MCF 10A (cell line): ENCODE measurements around the gene NHSL2. TPM values are rescaled to one million over a fixed set of nuclear protein-coding genes. Genes with fewer than 3 reads are reported as not detected.

Experiments used
- BruUV-seq: library from RNA; stranded (reverse); fragments of 400-500 nt; replicated peaks from 2 replicates; lab custom pipeline; 2021; lab: Mats Ljungman, UMichigan
- CTCF ChIA-PET: fragments of 300-600 bp; sonication (Branson Sonifier 250); formaldehyde crosslinking; extraction: SDS; loops from one replicate; lab custom pipeline; 2021; ENCODE audit warnings: antibody characterized with exemption, inconsistent platforms; lab: Yijun Ruan, JAX
- POLR2A ChIA-PET: fragments of 300-600, 350-650 bp; sonication (Branson Sonifier 250); formaldehyde crosslinking; extraction: SDS; loops from one replicate; lab custom pipeline; 2020; ENCODE audit warnings: antibody characterized with exemption, inconsistent platforms; lab: Yijun Ruan, JAX
- DNase-seq: peaks from one replicate; pipeline ENCODE4 v3.0.0-alpha.2; 2018; ENCODE audit not compliant: unreplicated experiment
- H3K27ac Mint-ChIP-seq: one replicate; pipeline ENCODE4 v1.8.0; 2022; ENCODE audit warnings: mild to moderate bottlenecking, low read depth, mixed read lengths; ENCODE audit not compliant: unreplicated experiment
- H3K27me3 Mint-ChIP-seq: one replicate; pipeline ENCODE4 v1.8.0; 2022; ENCODE audit warnings: mixed read lengths; ENCODE audit not compliant: insufficient read depth, unreplicated experiment
- H3K36me3 Mint-ChIP-seq: one replicate; pipeline ENCODE4 v1.8.0; 2022; ENCODE audit warnings: mild to moderate bottlenecking, moderate library complexity, mixed read lengths; ENCODE audit not compliant: insufficient read depth, unreplicated experiment
- H3K4me1 Mint-ChIP-seq: one replicate; pipeline ENCODE4 v1.8.0; 2022; ENCODE audit warnings: mixed read lengths; ENCODE audit not compliant: insufficient read depth, unreplicated experiment
- H3K4me3 Mint-ChIP-seq: one replicate; pipeline ENCODE4 v1.8.0; 2022; ENCODE audit warnings: mild to moderate bottlenecking, moderate library complexity, mixed read lengths; ENCODE audit not compliant: unreplicated experiment
- H3K9me3 Mint-ChIP-seq: one replicate; pipeline ENCODE4 v1.8.0; 2022; ENCODE audit warnings: mixed read lengths; ENCODE audit not compliant: unreplicated experiment
- intact Hi-C: fragments of 100-400 bp; cut with micrococcal nuclease; formaldehyde crosslinking; loops from 2 replicates; pipeline ENCODE4 v1.14.1; 2022
- total RNA-seq: library from RNA; stranded (reverse); gene quantifications from 2 replicates; pipeline ENCODE4 v1.2.3, GENCODE V29; 2022
- TF ChIP-seq, protein P1 (sequence below): fragments of 200-600 bp; IDR thresholded peaks from one replicate; pipeline ENCODE4 v1.8.0; 2022; ENCODE audit warnings: antibody characterized with exemption, mild to moderate bottlenecking; ENCODE audit not compliant: unreplicated experiment

Gene NHSL2
- total RNA-seq, 1 experiment from 2014 or later: not detected

DNA sequence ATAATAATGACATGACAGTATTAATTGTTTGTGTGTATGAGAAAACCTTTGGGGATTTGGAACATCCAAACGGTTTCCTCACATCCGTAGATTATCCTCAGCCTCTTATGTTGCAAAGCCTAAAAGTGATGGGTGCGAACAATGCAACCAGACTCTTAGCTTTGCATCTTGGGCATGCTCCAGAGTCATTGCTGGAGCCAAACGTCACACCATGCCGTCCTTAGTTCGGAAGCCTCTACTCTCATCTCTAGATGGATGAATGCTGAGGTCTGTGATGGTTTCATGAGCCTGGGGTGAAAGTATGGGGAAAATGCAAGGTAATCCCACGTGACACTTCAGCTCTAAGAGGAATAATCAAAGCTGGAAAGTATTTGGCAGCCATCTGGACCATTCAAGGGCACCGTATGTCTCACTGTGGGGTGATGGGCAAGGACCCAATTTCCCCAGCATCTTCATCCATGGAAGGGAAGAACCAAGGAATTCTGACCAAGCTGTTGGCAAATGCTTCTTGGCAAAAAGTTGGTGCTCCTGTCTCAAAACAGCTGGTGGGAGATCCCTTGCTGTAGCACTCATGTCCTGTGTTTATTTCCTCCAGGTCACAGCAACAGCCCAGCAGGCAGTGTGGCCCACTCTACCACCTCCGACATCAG, 227.3 kb downstream of the NHSL2 start:
- no peaks in the 10 kb centered on the region for H3K36me3 Mint-ChIP-seq
- intact Hi-C loops: no loop called here
- ChIA-PET POLR2A (no interaction called here), CTCF (no interaction called here)
- BruUV-seq: no TSS peak
- H3K4me1 Mint-ChIP-seq: no peaks in the 10 kb centered on the region
- H3K27me3 Mint-ChIP-seq: peaks cover 99% of the 10 kb centered on the region
- no peak overlapping the region for H3K27ac Mint-ChIP-seq
- no peak overlapping the region for H3K4me3 Mint-ChIP-seq
- TF ChIP-seq, protein P1, sequence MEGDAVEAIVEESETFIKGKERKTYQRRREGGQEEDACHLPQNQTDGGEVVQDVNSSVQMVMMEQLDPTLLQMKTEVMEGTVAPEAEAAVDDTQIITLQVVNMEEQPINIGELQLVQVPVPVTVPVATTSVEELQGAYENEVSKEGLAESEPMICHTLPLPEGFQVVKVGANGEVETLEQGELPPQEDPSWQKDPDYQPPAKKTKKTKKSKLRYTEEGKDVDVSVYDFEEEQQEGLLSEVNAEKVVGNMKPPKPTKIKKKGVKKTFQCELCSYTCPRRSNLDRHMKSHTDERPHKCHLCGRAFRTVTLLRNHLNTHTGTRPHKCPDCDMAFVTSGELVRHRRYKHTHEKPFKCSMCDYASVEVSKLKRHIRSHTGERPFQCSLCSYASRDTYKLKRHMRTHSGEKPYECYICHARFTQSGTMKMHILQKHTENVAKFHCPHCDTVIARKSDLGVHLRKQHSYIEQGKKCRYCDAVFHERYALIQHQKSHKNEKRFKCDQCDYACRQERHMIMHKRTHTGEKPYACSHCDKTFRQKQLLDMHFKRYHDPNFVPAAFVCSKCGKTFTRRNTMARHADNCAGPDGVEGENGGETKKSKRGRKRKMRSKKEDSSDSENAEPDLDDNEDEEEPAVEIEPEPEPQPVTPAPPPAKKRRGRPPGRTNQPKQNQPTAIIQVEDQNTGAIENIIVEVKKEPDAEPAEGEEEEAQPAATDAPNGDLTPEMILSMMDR: no peak
- H3K9me3 Mint-ChIP-seq: no peaks in the 10 kb centered on the region
- DNase-seq: no peak

DNA sequence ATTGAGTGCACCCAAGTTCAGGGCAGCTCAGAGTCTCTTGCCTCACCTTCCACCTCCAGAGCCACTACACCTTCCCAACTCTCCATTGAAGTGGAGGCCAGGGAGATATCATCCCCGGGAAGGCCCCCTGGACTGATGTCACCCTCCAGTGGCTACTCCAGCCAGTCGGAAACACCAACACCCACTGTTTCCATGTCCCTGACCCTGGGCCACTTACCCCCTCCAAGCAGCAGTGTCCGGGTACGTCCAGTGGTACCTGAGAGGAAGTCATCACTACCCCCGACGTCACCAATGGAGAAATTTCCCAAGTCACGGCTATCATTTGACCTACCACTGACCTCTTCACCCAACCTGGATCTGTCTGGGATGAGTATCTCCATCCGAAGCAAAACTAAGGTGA, 228.9 kb downstream of the NHSL2 start:
- Mint-ChIP-seq H3K9me3 (no peaks in the 10 kb centered on the region), H3K36me3 (no peaks in the 10 kb centered on the region), H3K4me1 (no peaks in the 10 kb centered on the region), H3K4me3 (no peak overlapping the region), H3K27ac (no peak overlapping the region), H3K27me3 (peaks cover 99% of the 10 kb centered on the region)
- TF ChIP-seq, protein P1: no peak
- intact Hi-C loops: no loop called here
- BruUV-seq: no TSS peak
- no peak for DNase-seq
- POLR2A ChIA-PET: no interaction called here
- CTCF ChIA-PET: no interaction called here

DNA sequence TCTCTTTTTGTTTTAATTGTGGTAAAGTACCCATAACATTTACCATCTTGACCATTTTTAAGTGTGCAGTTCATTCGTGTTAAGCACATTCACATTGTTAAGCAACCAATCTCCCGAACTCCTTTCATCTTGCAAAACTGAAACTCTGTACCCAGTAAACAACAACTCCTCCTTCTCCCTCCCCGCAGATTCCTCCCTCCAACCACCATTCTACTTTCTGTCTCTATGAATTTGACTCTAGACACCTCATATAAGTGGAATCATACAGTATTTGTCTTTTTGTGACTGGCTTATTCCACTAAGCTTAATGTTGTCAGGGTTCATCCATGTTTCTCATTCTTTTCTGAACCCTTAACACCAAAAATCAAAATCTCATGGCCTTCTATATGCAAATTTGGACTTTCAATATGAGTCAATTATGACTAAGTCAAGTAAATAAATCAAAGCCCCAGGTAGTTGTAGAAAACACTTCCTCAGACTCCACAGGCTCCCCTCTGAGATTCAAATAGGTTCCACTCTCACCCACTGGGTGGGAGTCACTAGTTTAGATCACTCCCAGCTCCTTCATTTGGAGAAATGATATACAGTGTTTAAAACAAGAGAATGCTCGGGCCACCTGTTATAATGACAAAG, 230.8 kb downstream of the NHSL2 start:
- Mint-ChIP-seq H3K27ac (no peak overlapping the region), H3K9me3 (no peaks in the 10 kb centered on the region), H3K27me3 (peaks cover 99% of the 10 kb centered on the region), H3K4me1 (no peaks in the 10 kb centered on the region), H3K4me3 (no peak overlapping the region), H3K36me3 (no peaks in the 10 kb centered on the region)
- intact Hi-C loops: no loop called here
- ChIA-PET POLR2A (no interaction called here), CTCF (no interaction called here)
- DNase-seq: no peak
- no TSS peak for BruUV-seq
- TF ChIP-seq, protein P1: no peak

DNA sequence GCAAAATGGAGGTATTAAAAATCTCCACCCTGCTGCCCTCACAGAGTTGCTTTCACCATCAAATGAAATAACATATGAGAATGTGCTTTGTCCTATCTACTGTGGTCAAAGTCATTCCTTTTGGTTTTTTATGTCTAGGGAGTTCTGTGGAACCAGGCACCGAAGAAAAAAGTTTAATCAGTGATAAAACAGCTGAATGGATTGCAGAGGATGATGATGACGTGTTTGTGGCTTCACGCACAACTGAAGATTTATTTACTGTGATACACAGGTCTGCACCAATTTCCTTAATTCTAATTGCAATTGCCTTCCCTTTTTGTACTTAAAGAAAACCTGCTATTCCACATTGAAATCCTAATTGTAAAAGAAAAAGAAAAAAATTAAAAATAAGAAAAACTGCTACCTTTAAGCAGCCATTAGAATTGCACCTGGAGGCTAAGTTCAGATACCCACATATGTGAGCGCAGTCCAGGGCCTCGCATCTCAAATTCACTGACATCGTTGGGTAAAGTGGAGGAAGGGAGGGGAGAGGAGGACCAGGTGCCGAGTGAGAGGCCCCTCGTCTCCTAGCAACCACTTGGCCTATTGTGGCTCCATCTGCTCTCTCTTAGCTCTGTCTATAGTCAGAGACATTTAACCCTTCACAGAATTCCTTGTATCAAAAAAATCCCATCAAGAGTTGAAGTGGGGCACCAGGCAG, 231.6 kb downstream of the NHSL2 start:
- TF ChIP-seq, protein P1: no peak
- H3K4me3 Mint-ChIP-seq: no peak overlapping the region
- ChIA-PET CTCF (interaction anchor here (0.7 to 1.2 kb wide), 2 partner anchors 15 to 70 kb away, joined by 3 to 4 read pairs; no protein-coding TSS in a partner anchor), POLR2A (no interaction called here)
- H3K27ac Mint-ChIP-seq: no peak overlapping the region
- BruUV-seq: no TSS peak
- no peak for DNase-seq
- intact Hi-C loops: no loop called here
- H3K4me1 Mint-ChIP-seq: no peaks in the 10 kb centered on the region
- H3K9me3 Mint-ChIP-seq: no peaks in the 10 kb centered on the region
- H3K36me3 Mint-ChIP-seq: no peaks in the 10 kb centered on the region
- peaks cover 99% of the 10 kb centered on the region for H3K27me3 Mint-ChIP-seq
